Cardiac septum (tissue), 1 donor: Measurements from ENCODE around the gene KTN1. TPM values are rescaled to one million over a fixed set of nuclear protein-coding genes. Genes with fewer than 3 reads are reported as not detected.

Source experiments
- DNase-seq: peaks from one replicate; pipeline ENCODE4 v3.0.0-alpha.2; 2020; ENCODE audit warnings: low spot score
- intact Hi-C: fragments of 100-400 bp; cut with DNase I; formaldehyde crosslinking; loops from one replicate; pipeline ENCODE4 v1.14.0; 2022
- total RNA-seq: library from RNA; stranded (reverse); fragmentation: NEBNext Ultra II Directional; extraction: Animal tissue kit (Norgen Biotek cat#: 25700); gene quantifications from one replicate; pipeline ENCODE4 v1.2.1, GENCODE V29; 2021
- donor health status: DM: no; HTN: no; CAD: no.

Gene KTN1
- total RNA-seq, 1 donor from 2014 or later: 247 TPM

GRCh38 chr14:55603401-55603953 lies 23.5 kb downstream of the KTN1 start:
- DNase-seq: no peak
- intact Hi-C loops: no loop called here

GRCh38 chr14:55604488-55604887 lies 24.5 kb downstream of the KTN1 start:
- no peak for DNase-seq
- intact Hi-C loops: no loop called here

- DNase-seq: no peak
- intact Hi-C loops: no loop called here
Measured at GRCh38 chr14:55604900-55605418, 25.0 kb downstream of the KTN1 start.

- intact Hi-C loops: no loop called here
- no peak for DNase-seq
Measured at GRCh38 chr14:55605793-55606192, 25.8 kb downstream of the KTN1 start.

GRCh38 chr14:55607386-55607785 lies 27.4 kb downstream of the KTN1 start:
- intact Hi-C loops: no loop called here
- no peak for DNase-seq

- DNase-seq: no peak
- intact Hi-C loops: no loop called here
Measured at GRCh38 chr14:55609681-55610080, 29.7 kb downstream of the KTN1 start.

- no peak for DNase-seq
Measured at GRCh38 chr14:55610713-55611370, 30.8 kb downstream of the KTN1 start.

GRCh38 chr14:55611859-55612258 lies 31.9 kb downstream of the KTN1 start:
- intact Hi-C loops: no loop called here

More at GRCh38 chr14:55610713-55611370, 30.8 kb downstream of the KTN1 start:
- intact Hi-C loops: no loop called here

GRCh38 chr14:55614304-55614703 lies 34.3 kb downstream of the KTN1 start:
- no peak for DNase-seq
- intact Hi-C loops: no loop called here

More at GRCh38 chr14:55611859-55612258, 31.9 kb downstream of the KTN1 start:
- DNase-seq: no peak

- intact Hi-C loops: no loop called here
- no peak for DNase-seq
Measured at GRCh38 chr14:55620277-55620676, 40.3 kb downstream of the KTN1 start.

- no peak for DNase-seq
- intact Hi-C loops: no loop called here
Measured at GRCh38 chr14:55620981-55621380, 41.0 kb downstream of the KTN1 start.

GRCh38 chr14:55621391-55621790 lies 41.4 kb downstream of the KTN1 start:
- intact Hi-C loops: no loop called here
- DNase-seq: no peak

GRCh38 chr14:55624913-55625312 lies 44.9 kb downstream of the KTN1 start:
- intact Hi-C loops: no loop called here
- no peak for DNase-seq

GRCh38 chr14:55625481-55625880 lies 45.5 kb downstream of the KTN1 start:
- intact Hi-C loops: no loop called here
- no peak for DNase-seq

- no peak for DNase-seq
Measured at GRCh38 chr14:55626131-55626530, 46.1 kb downstream of the KTN1 start.

GRCh38 chr14:55628426-55628825 lies 48.4 kb downstream of the KTN1 start:
- no peak for DNase-seq
- intact Hi-C loops: no loop called here

More at GRCh38 chr14:55626131-55626530, 46.1 kb downstream of the KTN1 start:
- intact Hi-C loops: no loop called here

GRCh38 chr14:55638665-55639064 lies 58.7 kb downstream of the KTN1 start:
- intact Hi-C loops: no loop called here
- no peak for DNase-seq

- DNase-seq: no peak
- intact Hi-C loops: no loop called here
Measured at GRCh38 chr14:55641290-55641689, 61.3 kb downstream of the KTN1 start.

GRCh38 chr14:55641954-55642353 lies 61.9 kb downstream of the KTN1 start:
- DNase-seq: no peak
- intact Hi-C loops: no loop called here

- intact Hi-C loops: no loop called here
- DNase-seq: no peak
Measured at GRCh38 chr14:55645145-55645544, 65.1 kb downstream of the KTN1 start.
